ENCODE measurements around the gene ADAM12. TPM values are rescaled to one million over a fixed set of nuclear protein-coding genes. Genes with fewer than 3 reads are reported as not detected.

The ADAM12 gene
- total and polyA plus RNA-seq, 4 donors: 0.03 to 0.33 (median 0.19) TPM

DNA sequence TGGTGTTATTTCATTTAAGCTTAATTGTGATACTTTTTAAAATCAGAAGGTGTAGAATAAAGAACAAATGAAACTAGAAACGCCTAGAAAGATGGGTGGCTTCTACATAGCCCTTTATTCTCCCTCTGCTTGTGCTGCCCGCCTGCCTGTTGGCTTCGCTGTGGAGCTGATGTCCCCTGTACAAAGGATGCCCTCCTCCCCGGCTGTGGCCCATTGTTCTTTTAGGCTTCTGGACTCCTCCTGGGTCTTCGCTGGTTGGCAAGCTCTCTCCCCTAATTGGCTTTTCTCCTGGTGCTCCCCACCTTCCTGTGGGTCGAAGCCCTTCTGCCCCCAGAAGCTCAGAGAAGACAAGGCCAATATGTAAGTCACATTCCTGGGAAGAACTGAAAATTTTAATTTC, 393.7 kb downstream of the ADAM12 start:
- Histone ChIP-seq H3K9me3 (ENCODE audit: control insufficient read depth in 4 of 4, low read length in 3 of 4) (no peaks in the 10 kb centered on the region), H3K36me3 (ENCODE audit: control insufficient read depth in 4 of 4, insufficient read depth in 3 of 4, low read depth in 1 of 4, low read length in 3 of 4) (no peaks in the 10 kb centered on the region), H3K9ac (ENCODE audit: low read depth in 1 of 2, low read length in 2 of 2) (no peak overlapping the region), H3K4me3 (ENCODE audit: low read depth in 1 of 3, low read length in 3 of 3) (no peak overlapping the region), H3K4me1 (ENCODE audit: control insufficient read depth in 4 of 4, insufficient read depth in 4 of 4, low read length in 3 of 4) (no peaks in the 10 kb centered on the region), H3K27me3 (ENCODE audit: control insufficient read depth in 4 of 4, insufficient read depth in 4 of 4, low read length in 3 of 4) (peaks cover 0 to 3% (median under 1%) of the 10 kb centered on the region in 4 donors), H3K27ac (ENCODE audit: low read depth in 1 of 2, low read length in 2 of 2) (no peak overlapping the region)
- DNase-seq (ENCODE audit: low spot score): no peak
- TF ChIP-seq EGR1 (IDR thresholded peaks at IDR 0.05; ENCODE audit: low read depth in 2 of 2) (no peak), RAD21 (IDR thresholded peaks at IDR 0.05) (no peak), JUND (IDR thresholded peaks at IDR 0.05) (no peak)
- WGBS: 85% methylated on average over 6 of the region's 6 CpGs

DNA sequence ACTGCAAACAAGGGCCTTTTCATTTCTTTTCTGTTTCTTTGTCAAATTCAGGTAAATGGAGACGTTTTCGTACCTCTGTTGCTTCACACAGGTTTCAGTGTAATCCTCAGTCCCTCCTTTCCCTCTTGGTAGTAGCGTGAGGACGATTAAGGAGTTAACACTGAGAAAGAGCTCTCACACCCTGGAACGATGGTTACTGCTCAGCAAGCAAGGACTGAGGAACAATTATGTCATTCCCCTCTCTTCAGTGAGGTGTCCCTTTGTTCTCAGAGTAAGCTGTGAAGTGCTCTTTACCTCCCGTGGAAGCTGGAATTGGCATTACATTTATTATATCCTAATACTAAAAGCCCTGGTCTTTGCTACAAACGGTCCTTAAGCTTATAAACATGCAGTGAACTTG, 396.0 kb downstream of the ADAM12 start:
- peaks cover 0 to 2% (median under 1%) of the 10 kb centered on the region in 4 donors for H3K27me3 ChIP-seq (ENCODE audit: control insufficient read depth in 4 of 4, insufficient read depth in 4 of 4, low read length in 3 of 4)
- H3K9me3 ChIP-seq (ENCODE audit: control insufficient read depth in 4 of 4, low read length in 3 of 4): no peaks in the 10 kb centered on the region
- WGBS: 65% methylated on average over 7 of the region's 7 CpGs
- H3K4me3 ChIP-seq (ENCODE audit: low read depth in 1 of 3, low read length in 3 of 3): no peak overlapping the region
- no peak for TF ChIP-seq HNF4G (IDR thresholded peaks at IDR 0.05)
- TF ChIP-seq, protein P1, sequence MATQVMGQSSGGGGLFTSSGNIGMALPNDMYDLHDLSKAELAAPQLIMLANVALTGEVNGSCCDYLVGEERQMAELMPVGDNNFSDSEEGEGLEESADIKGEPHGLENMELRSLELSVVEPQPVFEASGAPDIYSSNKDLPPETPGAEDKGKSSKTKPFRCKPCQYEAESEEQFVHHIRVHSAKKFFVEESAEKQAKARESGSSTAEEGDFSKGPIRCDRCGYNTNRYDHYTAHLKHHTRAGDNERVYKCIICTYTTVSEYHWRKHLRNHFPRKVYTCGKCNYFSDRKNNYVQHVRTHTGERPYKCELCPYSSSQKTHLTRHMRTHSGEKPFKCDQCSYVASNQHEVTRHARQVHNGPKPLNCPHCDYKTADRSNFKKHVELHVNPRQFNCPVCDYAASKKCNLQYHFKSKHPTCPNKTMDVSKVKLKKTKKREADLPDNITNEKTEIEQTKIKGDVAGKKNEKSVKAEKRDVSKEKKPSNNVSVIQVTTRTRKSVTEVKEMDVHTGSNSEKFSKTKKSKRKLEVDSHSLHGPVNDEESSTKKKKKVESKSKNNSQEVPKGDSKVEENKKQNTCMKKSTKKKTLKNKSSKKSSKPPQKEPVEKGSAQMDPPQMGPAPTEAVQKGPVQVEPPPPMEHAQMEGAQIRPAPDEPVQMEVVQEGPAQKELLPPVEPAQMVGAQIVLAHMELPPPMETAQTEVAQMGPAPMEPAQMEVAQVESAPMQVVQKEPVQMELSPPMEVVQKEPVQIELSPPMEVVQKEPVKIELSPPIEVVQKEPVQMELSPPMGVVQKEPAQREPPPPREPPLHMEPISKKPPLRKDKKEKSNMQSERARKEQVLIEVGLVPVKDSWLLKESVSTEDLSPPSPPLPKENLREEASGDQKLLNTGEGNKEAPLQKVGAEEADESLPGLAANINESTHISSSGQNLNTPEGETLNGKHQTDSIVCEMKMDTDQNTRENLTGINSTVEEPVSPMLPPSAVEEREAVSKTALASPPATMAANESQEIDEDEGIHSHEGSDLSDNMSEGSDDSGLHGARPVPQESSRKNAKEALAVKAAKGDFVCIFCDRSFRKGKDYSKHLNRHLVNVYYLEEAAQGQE (IDR thresholded peaks at IDR 0.05): no peak
- no peak for TF ChIP-seq FOXA1 (IDR thresholded peaks at IDR 0.05)
- no peak for TF ChIP-seq FOXA2 (IDR thresholded peaks at IDR 0.05)
- no peak for TF ChIP-seq YY1 (IDR thresholded peaks at IDR 0.05)
- TF ChIP-seq RAD21 (IDR thresholded peaks at IDR 0.05): no peak
- TF ChIP-seq, protein P2, sequence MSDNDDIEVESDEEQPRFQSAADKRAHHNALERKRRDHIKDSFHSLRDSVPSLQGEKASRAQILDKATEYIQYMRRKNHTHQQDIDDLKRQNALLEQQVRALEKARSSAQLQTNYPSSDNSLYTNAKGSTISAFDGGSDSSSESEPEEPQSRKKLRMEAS (IDR thresholded peaks at IDR 0.05): no peak
- TF ChIP-seq GABPA (IDR thresholded peaks at IDR 0.05 in 1 of 2, conservative IDR thresholded peaks at IDR 0.05 in 1 of 2): no peak
- no peaks in the 10 kb centered on the region for H3K4me1 ChIP-seq (ENCODE audit: control insufficient read depth in 4 of 4, insufficient read depth in 4 of 4, low read length in 3 of 4)
- no peak overlapping the region for H3K27ac ChIP-seq (ENCODE audit: low read depth in 1 of 2, low read length in 2 of 2)
- H3K9ac ChIP-seq (ENCODE audit: low read depth in 1 of 2, low read length in 2 of 2): no peak overlapping the region
- no peak for DNase-seq (ENCODE audit: low spot score)
- no peaks in the 10 kb centered on the region for H3K36me3 ChIP-seq (ENCODE audit: control insufficient read depth in 4 of 4, insufficient read depth in 3 of 4, low read depth in 1 of 4, low read length in 3 of 4)

DNA sequence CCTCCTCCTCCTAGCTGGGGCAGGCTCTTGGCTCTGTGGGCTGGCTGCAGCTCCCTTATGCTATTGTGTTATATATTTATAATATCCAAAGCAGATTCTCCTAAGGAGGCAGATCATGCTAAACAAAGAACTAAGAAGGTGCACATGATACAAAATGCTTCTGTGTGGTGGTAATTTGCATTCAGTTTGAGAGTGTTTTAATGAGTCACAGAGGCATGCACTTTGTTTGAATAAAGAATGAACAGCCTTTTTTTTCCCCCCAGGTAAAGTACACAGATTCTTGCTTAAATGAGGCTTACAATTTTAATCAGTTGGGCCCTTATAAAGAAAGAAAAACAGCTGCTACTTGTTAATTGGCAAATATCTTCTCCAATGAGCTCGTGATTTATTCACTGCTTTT, 396.9 kb downstream of the ADAM12 start:
- Histone ChIP-seq H3K4me3 (ENCODE audit: low read depth in 1 of 3, low read length in 3 of 3) (no peak overlapping the region), H3K36me3 (ENCODE audit: control insufficient read depth in 4 of 4, insufficient read depth in 3 of 4, low read depth in 1 of 4, low read length in 3 of 4) (no peaks in the 10 kb centered on the region), H3K4me1 (ENCODE audit: control insufficient read depth in 4 of 4, insufficient read depth in 4 of 4, low read length in 3 of 4) (no peaks in the 10 kb centered on the region), H3K9me3 (ENCODE audit: control insufficient read depth in 4 of 4, low read length in 3 of 4) (no peaks in the 10 kb centered on the region), H3K9ac (ENCODE audit: low read depth in 1 of 2, low read length in 2 of 2) (no peak overlapping the region), H3K27me3 (ENCODE audit: control insufficient read depth in 4 of 4, insufficient read depth in 4 of 4, low read length in 3 of 4) (peaks cover 0 to 2% (median 0%) of the 10 kb centered on the region in 4 donors), H3K27ac (ENCODE audit: low read depth in 1 of 2, low read length in 2 of 2) (no peak overlapping the region)
- WGBS: 89% methylated on average over 1 of the region's 1 CpG
- no peak for DNase-seq (ENCODE audit: low spot score)
- TF ChIP-seq GABPA (IDR thresholded peaks at IDR 0.05 in 1 of 2, conservative IDR thresholded peaks at IDR 0.05 in 1 of 2) (no peak), EGR1 (IDR thresholded peaks at IDR 0.05; ENCODE audit: low read depth in 2 of 2) (no peak), FOXA2 (IDR thresholded peaks at IDR 0.05) (no peak), NR2F2 (IDR thresholded peaks at IDR 0.05) (no peak), RXRA (IDR thresholded peaks at IDR 0.05) (no peak), TAF1 (conservative IDR thresholded peaks at IDR 0.05) (no peak), FOXA1 (IDR thresholded peaks at IDR 0.05) (no peak), JUND (IDR thresholded peaks at IDR 0.05) (no peak), SP1 (IDR thresholded peaks at IDR 0.05) (no peak)
- TF ChIP-seq, protein P3, sequence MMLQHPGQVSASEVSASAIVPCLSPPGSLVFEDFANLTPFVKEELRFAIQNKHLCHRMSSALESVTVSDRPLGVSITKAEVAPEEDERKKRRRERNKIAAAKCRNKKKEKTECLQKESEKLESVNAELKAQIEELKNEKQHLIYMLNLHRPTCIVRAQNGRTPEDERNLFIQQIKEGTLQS (IDR thresholded peaks at IDR 0.05): no peak
- TF ChIP-seq, protein P2 (IDR thresholded peaks at IDR 0.05): no peak
- TF ChIP-seq, protein P4, sequence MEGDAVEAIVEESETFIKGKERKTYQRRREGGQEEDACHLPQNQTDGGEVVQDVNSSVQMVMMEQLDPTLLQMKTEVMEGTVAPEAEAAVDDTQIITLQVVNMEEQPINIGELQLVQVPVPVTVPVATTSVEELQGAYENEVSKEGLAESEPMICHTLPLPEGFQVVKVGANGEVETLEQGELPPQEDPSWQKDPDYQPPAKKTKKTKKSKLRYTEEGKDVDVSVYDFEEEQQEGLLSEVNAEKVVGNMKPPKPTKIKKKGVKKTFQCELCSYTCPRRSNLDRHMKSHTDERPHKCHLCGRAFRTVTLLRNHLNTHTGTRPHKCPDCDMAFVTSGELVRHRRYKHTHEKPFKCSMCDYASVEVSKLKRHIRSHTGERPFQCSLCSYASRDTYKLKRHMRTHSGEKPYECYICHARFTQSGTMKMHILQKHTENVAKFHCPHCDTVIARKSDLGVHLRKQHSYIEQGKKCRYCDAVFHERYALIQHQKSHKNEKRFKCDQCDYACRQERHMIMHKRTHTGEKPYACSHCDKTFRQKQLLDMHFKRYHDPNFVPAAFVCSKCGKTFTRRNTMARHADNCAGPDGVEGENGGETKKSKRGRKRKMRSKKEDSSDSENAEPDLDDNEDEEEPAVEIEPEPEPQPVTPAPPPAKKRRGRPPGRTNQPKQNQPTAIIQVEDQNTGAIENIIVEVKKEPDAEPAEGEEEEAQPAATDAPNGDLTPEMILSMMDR (IDR thresholded peaks at IDR 0.05; ENCODE audit: low read depth, low read length, missing input control): no peak
- TF ChIP-seq, protein P1 (IDR thresholded peaks at IDR 0.05): no peak

All from liver (tissue), 9 donors.